Stimulated activated CD4-positive, alpha-beta T cell treated with anti-CD3 and anti-CD28 coated beads, Interleukin-15, amount 100 ng/mL, for 48 hours (primary cell): ENCODE results near the gene NELFE.
"Not testable (repeated sequence)": the region's sequence is repeated elsewhere in the genome, so short reads cannot be mapped to it uniquely, and the experiment has no call there.

Source experiments
- DNase-seq, 2 donors: peaks; one replicate each; pipeline ENCODE4 v3.0.0-alpha.2; 2020; ENCODE audit warnings: low read depth in 2 of 2

Gene NELFE

GRCh38 chr6:31919624-31920303 lies 39.0 kb downstream of the NELFE start:
- DNase-seq: no peak

GRCh38 chr6:31918069-31918720 lies 40.6 kb downstream of the NELFE start:
- DNase-seq: no peak

- DNase-seq: no peak
Observed at GRCh38 chr6:31915756-31916155, 43.0 kb downstream of the NELFE start.

GRCh38 chr6:31915351-31915750 lies 43.4 kb downstream of the NELFE start:
- DNase-seq: no peak

GRCh38 chr6:31911826-31912585 lies 46.8 kb downstream of the NELFE start:
- no peak for DNase-seq

GRCh38 chr6:31909298-31909697 lies 49.5 kb downstream of the NELFE start:
- not testable (repeated sequence) for DNase-seq

GRCh38 chr6:31908791-31909190 lies 50.0 kb downstream of the NELFE start:
- DNase-seq: no peak

- not testable (repeated sequence) for DNase-seq
Observed at GRCh38 chr6:31908255-31908654, 50.5 kb downstream of the NELFE start.

- DNase-seq: no peak
Observed at GRCh38 chr6:31907158-31907813, 51.5 kb downstream of the NELFE start.

GRCh38 chr6:31906727-31907126 lies 52.0 kb downstream of the NELFE start:
- not testable (repeated sequence) for DNase-seq

- no peak for DNase-seq
Observed at GRCh38 chr6:31906122-31906521, 52.6 kb downstream of the NELFE start.

- DNase-seq: no peak
Observed at GRCh38 chr6:31905041-31905440, 53.7 kb downstream of the NELFE start.

GRCh38 chr6:31903957-31904356 lies 54.8 kb downstream of the NELFE start:
- no peak for DNase-seq
